Right lobe of liver (tissue), 6 donors: ENCODE results near the gene ZNF672. TPM values are rescaled to one million over a fixed set of nuclear protein-coding genes. Genes with fewer than 3 reads are reported as not detected.
"Not testable (repeated sequence)": the region's sequence is repeated elsewhere in the genome, so short reads cannot be mapped to it uniquely, and the experiment has no call there.

Source experiments
- ATAC-seq, 4 donors: fragments of 200-7000 bp; cut with Tn5 transposase; one replicate each; pipeline ENCODE4 v1.9.1; 2020; ENCODE audit warnings: mild to moderate bottlenecking in 4 of 4, moderate library complexity in 4 of 4
- DNase-seq, 3 donors: peaks; one replicate each; pipeline ENCODE4 v3.0.0-alpha.2; 2020
- H3K27ac ChIP-seq, 3 donors: fragments of 200-600 bp; one replicate each; pipeline ENCODE4 v1.8.0; 2022
- H3K27me3 ChIP-seq, 2 donors: fragments of 200-600 bp; one replicate each; pipeline ENCODE4 v1.8.0; 2022
- H3K36me3 ChIP-seq, 4 donors: fragments of 200-600 bp; sonication (generic) in 1 of 4; one replicate each; pipeline versions ENCODE4 v1.5.1 to v1.8.0; 2017 to 2022; ENCODE audit warnings: control low read depth in 1 of 4
- H3K4me1 ChIP-seq, 4 donors: fragments of 200-600 bp; sonication (generic) in 1 of 4; one replicate each; pipeline versions ENCODE4 v1.5.1 to v1.8.0; 2017 to 2022; ENCODE audit warnings: control low read depth in 1 of 4
- H3K4me3 ChIP-seq, 3 donors: fragments of 200-600 bp; one replicate each; pipeline ENCODE4 v1.8.0; 2022
- H3K9me3 ChIP-seq, 4 donors: fragments of 200-600 bp; sonication (generic) in 1 of 4; one replicate each; pipeline versions ENCODE4 v1.5.1 to v1.8.0; 2017 to 2022; ENCODE audit warnings: control low read depth in 1 of 4
- POLR2A ChIP-seq: fragments of 450-650 bp; IDR thresholded peaks from one replicate; pipeline ENCODE4 v1.6.1; 2017; ENCODE audit warnings: antibody characterized with exemption, mild to moderate bottlenecking
- WGBS: methylation state at CpG from one replicate; pipeline ENCODE4 v1.1.6; 2018; ENCODE audit warnings: low coverage, low lambda C conversion rate; ENCODE audit not compliant: insufficient coverage; ENCODE audit errors: missing lambda C conversion rate; 5-methylcytosine and 5-hydroxymethylcytosine counted together
- intact Hi-C, 2 donors: fragments of 100-400 bp; cut with DNase I; formaldehyde crosslinking; loops; one replicate each; pipeline versions ENCODE4 v1.11.2 to v1.14.1; 2022
- long read RNA-seq: library from polyadenylated mRNA; unstranded; transcript quantifications from one replicate; pipeline ENCODE4 v2.0.0, GENCODE V29; 2019
- total RNA-seq, 6 experiments: library from RNA; depleted of rRNA in 2 of 6; stranded (reverse); fragments of >200 nt in 2 of 6; fragmentation: NEBNext Ultra II Directional in 3 of 6; extraction: Animal tissue kit (Norgen Biotek cat#: 25700) in 3 of 6; gene quantifications; one replicate each; pipeline versions ENCODE4 v1.1.0 to v1.2.4, GENCODE V29; 2016 to 2023
- TF ChIP-seq, protein P1 (sequence below), 4 donors: fragments of 200-600 bp in 3 of 4; fragments of 450-650 bp in 1 of 4; IDR thresholded peaks; one replicate each; pipeline versions ENCODE4 v1.5.1 to v1.8.0; 2016 to 2022; ENCODE audit warnings: antibody characterized with exemption in 4 of 4, mild to moderate bottlenecking in 2 of 4
- donor health status: DM: no; HTN: yes; CAD: no.
- donor health status: DM: no; HTN: no; CAD: no.
- donor health status: DM: no; HTN: no; CAD: no.
- donor health status: DM: no; HTN: yes; CAD: no.
- donor health status: DM: no; HTN: yes; CAD: no.

ZNF672 gene
- total RNA-seq: 10 to 100 TPM; 16.9 to 24.3 (median 19.4) TPM
- long read RNA-seq, partial matches to known transcripts: 0 of 2 reads
- long read RNA-seq, other reads (novel, unspliced or antisense): 2 of 2 reads

DNA sequence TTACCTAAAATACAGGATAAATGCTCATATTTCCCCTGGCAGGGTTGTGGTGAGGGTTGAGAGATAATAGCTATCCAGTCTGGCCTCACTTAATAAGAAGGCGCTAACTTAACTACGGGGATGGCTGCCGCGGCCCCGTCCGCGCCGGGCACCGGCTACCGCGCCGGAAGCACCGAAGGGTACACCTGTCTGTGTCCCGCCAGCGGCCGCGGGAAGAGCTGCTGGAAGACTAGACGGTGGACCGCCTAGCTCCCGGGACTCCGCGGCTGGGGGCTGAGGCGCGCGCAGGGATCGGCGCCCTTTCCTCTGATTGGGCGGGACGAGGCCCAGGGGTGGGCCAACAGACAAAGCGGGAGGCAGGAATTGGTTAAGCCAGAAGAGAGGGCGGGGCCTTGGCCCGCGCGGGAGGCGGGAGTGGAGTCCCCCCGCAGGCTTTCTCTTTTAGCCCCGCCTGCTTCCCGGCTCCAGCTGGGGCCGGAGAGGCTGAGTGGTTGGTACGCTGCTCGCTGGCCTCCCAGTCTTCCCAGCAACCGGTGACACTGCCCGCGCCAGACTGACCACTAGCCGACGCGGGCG is at the start of gene ZNF672:
TSS of gene ZNF672 (plus strand) at position 444 of the 576 bp plus-strand sequence. CDS start 9,051 bp downstream, outside the sequence.
- ATAC-seq (peak; percentile 89 to 95 (median 91)), DNase-seq (peak; percentile 99)
- Histone ChIP-seq H3K27me3 (no peaks in the 10 kb centered on the region), H3K4me3 (peak within 1 kb of the TSS; percentile 83 to 95 (median 85)), H3K4me1 (peaks cover 0 to 17% (median 4%) of the 10 kb centered on the region in 4 donors), H3K27ac (peak within 1 kb of the TSS; percentile 99 to 100 (median 99)), H3K9me3 (no peaks in the 10 kb centered on the region), H3K36me3 (no peaks in the 10 kb centered on the region)
- WGBS: 0% methylated on average over 8 of the region's 48 CpGs
- intact Hi-C loops: no loop called here
- peak; percentile 35 for TF ChIP-seq POLR2A
- TF ChIP-seq, protein P1, sequence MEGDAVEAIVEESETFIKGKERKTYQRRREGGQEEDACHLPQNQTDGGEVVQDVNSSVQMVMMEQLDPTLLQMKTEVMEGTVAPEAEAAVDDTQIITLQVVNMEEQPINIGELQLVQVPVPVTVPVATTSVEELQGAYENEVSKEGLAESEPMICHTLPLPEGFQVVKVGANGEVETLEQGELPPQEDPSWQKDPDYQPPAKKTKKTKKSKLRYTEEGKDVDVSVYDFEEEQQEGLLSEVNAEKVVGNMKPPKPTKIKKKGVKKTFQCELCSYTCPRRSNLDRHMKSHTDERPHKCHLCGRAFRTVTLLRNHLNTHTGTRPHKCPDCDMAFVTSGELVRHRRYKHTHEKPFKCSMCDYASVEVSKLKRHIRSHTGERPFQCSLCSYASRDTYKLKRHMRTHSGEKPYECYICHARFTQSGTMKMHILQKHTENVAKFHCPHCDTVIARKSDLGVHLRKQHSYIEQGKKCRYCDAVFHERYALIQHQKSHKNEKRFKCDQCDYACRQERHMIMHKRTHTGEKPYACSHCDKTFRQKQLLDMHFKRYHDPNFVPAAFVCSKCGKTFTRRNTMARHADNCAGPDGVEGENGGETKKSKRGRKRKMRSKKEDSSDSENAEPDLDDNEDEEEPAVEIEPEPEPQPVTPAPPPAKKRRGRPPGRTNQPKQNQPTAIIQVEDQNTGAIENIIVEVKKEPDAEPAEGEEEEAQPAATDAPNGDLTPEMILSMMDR (IDR thresholded peaks at IDR 0.05): no peak

DNA sequence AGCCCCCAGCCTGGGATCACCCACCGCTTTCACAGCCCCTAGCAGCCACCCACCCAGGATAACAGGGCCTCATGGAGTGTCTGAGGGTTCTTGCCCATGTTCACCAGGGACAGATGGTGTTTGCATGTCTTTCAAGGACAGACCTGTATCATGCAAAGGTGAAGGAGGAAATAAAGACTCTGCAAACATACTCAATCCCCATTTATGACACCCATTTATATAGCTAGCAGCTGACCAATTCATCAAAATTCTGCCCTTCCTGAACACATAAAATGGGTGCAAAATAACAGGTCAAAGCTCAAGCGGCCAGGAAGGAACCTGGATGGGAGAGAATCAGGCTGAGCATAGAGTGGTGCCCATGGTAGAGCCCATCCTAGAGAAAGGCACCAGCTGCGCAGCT is 49.7 kb upstream of the ZNF672 start:
- no peak for ATAC-seq

DNA sequence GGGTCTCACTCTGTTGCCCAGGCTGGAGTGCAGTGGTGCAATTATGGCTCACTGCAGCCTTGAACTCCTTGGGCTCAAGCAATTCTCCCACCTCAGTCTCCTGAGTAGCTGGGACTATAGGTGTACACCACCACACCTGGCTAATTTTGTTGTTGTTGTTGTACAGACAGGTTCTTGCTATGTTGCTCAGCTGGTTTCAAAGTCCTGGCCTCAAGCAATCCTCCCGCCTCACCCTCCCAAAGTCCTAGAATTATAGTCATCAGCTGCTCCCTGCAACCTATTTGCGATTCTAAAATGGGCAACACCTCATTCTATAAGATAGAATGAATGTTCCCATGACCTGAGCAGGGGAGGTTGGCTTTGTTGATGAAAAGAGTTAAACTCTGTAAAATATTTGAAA is 48.7 kb upstream of the ZNF672 start:
- DNase-seq, ATAC-seq, H3K4me1 ChIP-seq, H3K9me3 ChIP-seq, H3K4me3 ChIP-seq, H3K27ac ChIP-seq, H3K27me3 ChIP-seq, intact Hi-C loops, H3K36me3 ChIP-seq: not testable (repeated sequence)
- WGBS: 73% methylated on average over 2 of the region's 2 CpGs

More for the DNA sequence above, 49.7 kb upstream of the ZNF672 start:
- intact Hi-C loops: no loop called here
- TF ChIP-seq, protein P1 (IDR thresholded peaks at IDR 0.05): no peak
- no peak for TF ChIP-seq POLR2A
- Histone ChIP-seq H3K36me3 (no peaks in the 10 kb centered on the region), H3K9me3 (no peaks in the 10 kb centered on the region), H3K4me1 (no peaks in the 10 kb centered on the region), H3K27me3 (no peaks in the 10 kb centered on the region), H3K4me3 (no peak overlapping the region), H3K27ac (no peak overlapping the region)
- 62% methylated on average over 2 of the region's 3 CpGs for WGBS
- DNase-seq: no peak

DNA sequence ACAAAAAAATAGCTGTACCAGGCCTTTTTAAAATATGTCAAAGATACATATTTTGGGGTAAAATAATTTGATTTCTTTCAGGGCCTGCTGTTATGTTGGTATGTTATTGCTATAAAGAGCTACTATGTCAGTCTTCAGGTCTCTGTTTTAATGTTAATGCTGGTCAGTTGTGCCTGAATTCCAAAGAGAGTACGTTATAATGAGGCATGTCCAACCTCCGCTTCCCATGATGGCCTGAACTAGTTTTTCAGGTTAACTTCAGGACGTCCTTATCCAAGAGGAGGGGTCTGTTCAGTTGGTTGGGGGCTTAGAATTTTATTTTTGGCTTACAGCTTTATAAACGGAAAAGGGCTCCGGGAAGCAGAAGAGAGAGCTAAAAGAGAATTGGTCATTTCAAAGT is 47.6 kb upstream of the ZNF672 start:
- TF ChIP-seq POLR2A: no peak
- TF ChIP-seq, protein P1 (IDR thresholded peaks at IDR 0.05): no peak
- intact Hi-C loops: no loop called here
- Histone ChIP-seq H3K4me1 (no peaks in the 10 kb centered on the region), H3K36me3 (no peaks in the 10 kb centered on the region), H3K27ac (no peak overlapping the region), H3K4me3 (no peak overlapping the region), H3K27me3 (no peaks in the 10 kb centered on the region), H3K9me3 (no peaks in the 10 kb centered on the region)
- DNase-seq (no peak), ATAC-seq (no peak)
- WGBS: 78% methylated on average over 5 of the region's 5 CpGs

DNA sequence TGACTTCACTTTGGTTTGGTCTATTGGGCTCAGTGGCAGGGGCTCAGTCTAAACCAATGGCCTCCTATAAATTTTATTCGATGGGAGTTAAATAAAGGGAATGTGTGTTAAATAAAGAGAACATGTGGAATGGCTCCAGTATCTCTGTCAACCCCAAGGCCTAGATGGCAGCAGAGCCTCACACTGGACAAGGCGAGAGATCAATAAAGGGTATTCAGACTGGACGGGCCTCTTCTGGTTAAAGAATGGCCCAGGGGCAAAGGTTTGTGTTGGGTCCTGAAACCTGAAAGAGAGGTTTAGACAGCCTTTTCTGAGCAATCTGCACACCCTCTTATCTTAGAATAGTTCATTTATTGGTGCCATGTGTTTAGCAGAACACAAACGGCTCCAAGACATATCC is 47.0 kb upstream of the ZNF672 start:
- TF ChIP-seq POLR2A: no peak
- TF ChIP-seq, protein P1 (IDR thresholded peaks at IDR 0.05): peak in 2 of 4 donors; percentile 29 to 35
- intact Hi-C loops: no loop called here
- H3K27ac ChIP-seq: no peak overlapping the region
- H3K4me1 ChIP-seq: no peaks in the 10 kb centered on the region
- no peaks in the 10 kb centered on the region for H3K9me3 ChIP-seq
- 16% methylated on average over 4 of the region's 4 CpGs for WGBS
- no peaks in the 10 kb centered on the region for H3K36me3 ChIP-seq
- ATAC-seq (peak; percentile 80 to 91 (median 87)), DNase-seq (no peak)
- no peak overlapping the region for H3K4me3 ChIP-seq
- no peaks in the 10 kb centered on the region for H3K27me3 ChIP-seq
